ENCODE results near the gene TP53AIP1.

- TF ChIP-seq GATA2 (IDR thresholded peaks at IDR 0.05; ENCODE audit: low read depth, low read length) (no peak), GATA3 (IDR thresholded peaks at IDR 0.05; ENCODE audit: low read depth, low read length) (no peak)
Measured at GRCh38 chr11:128904303-128904655, 38.4 kb downstream of the TP53AIP1 start.

All from SH-SY5Y (cell line).